ENCODE data around the gene SMIM14. TPM values are rescaled to one million over a fixed set of nuclear protein-coding genes. Genes with fewer than 3 reads are reported as not detected.

SMIM14 gene
- total RNA-seq, 1 donor from 2014 or later, result 53.8 TPM

GRCh38 chr4:39649639-39650265, 11.1 kb upstream of the SMIM14 start:
- intact Hi-C loops (cut with DNase I), result no loop called here
- DNase-seq (no peak), ATAC-seq (no peak)
- H3K36me3 ChIP-seq, result no peaks in the 10 kb centered on the region
- no peaks in the 10 kb centered on the region for H3K27me3 ChIP-seq
- TF ChIP-seq CTCF (IDR thresholded peaks at IDR 0.05), result no peak
- H3K4me3 ChIP-seq, result no peak overlapping the region
- H3K9me3 ChIP-seq, result no peaks in the 10 kb centered on the region
- no peaks in the 10 kb centered on the region for H3K4me1 ChIP-seq
- H3K27ac ChIP-seq, result no peak overlapping the region

GRCh38 chr4:39648827-39649558, 10.3 kb upstream of the SMIM14 start:
- DNase-seq (no peak), ATAC-seq (no peak)
- Histone ChIP-seq H3K4me1 (no peaks in the 10 kb centered on the region), H3K9me3 (no peaks in the 10 kb centered on the region), H3K27ac (no peak overlapping the region), H3K4me3 (no peak overlapping the region), H3K27me3 (no peaks in the 10 kb centered on the region), H3K36me3 (no peaks in the 10 kb centered on the region)
- intact Hi-C loops (cut with DNase I), result no loop called here
- no peak for TF ChIP-seq CTCF (IDR thresholded peaks at IDR 0.05)

GRCh38 chr4:39648213-39648612, 9.5 kb upstream of the SMIM14 start:
- Histone ChIP-seq H3K27me3 (no peaks in the 10 kb centered on the region), H3K4me1 (no peaks in the 10 kb centered on the region), H3K27ac (no peak overlapping the region), H3K4me3 (no peak overlapping the region), H3K9me3 (no peaks in the 10 kb centered on the region), H3K36me3 (no peaks in the 10 kb centered on the region)
- intact Hi-C loops (cut with DNase I), result no loop called here
- ATAC-seq (no peak), DNase-seq (no peak)
- no peak for TF ChIP-seq CTCF (IDR thresholded peaks at IDR 0.05)

- no peak for ATAC-seq
- intact Hi-C loops (cut with DNase I), result no loop called here
- no peaks in the 10 kb centered on the region for H3K27me3 ChIP-seq
- no peak overlapping the region for H3K4me3 ChIP-seq
- DNase-seq, result no peak
- TF ChIP-seq CTCF (IDR thresholded peaks at IDR 0.05), result no peak
- H3K27ac ChIP-seq, result no peak overlapping the region
- H3K4me1 ChIP-seq, result peaks cover 9% of the 10 kb centered on the region
- H3K9me3 ChIP-seq, result no peaks in the 10 kb centered on the region
- no peaks in the 10 kb centered on the region for H3K36me3 ChIP-seq
These were observed 4.4 kb upstream of the SMIM14 start for GRCh38 chr4:39642885-39643552.

- Histone ChIP-seq H3K4me1 (peaks cover 11% of the 10 kb centered on the region), H3K27me3 (no peaks in the 10 kb centered on the region), H3K9me3 (no peaks in the 10 kb centered on the region), H3K4me3 (no peak overlapping the region), H3K27ac (no peak overlapping the region), H3K36me3 (no peaks in the 10 kb centered on the region)
- ATAC-seq (no peak), DNase-seq (no peak)
- no peak for TF ChIP-seq CTCF (IDR thresholded peaks at IDR 0.05)
- intact Hi-C loops (cut with DNase I), result no loop called here
These were observed 2.8 kb upstream of the SMIM14 start for GRCh38 chr4:39641451-39641850.

All from upper lobe of right lung (tissue), 1 donor.